Peyer's patch (tissue), 4 donors: ENCODE results near the gene ASCC1.

Experiments
- CTCF ChIP-seq, 6 experiments: fragments of 450-650 bp in 4 of 6; fragments of 200-600 bp in 2 of 6; sonication (generic) in 1 of 6; IDR thresholded peaks; one replicate each; pipeline ENCODE4 v1.5.1; 2017 to 2019; ENCODE audit warnings: antibody characterized with exemption in 6 of 6, mild to moderate bottlenecking in 3 of 6, moderate library complexity in 1 of 6
- POLR2A ChIP-seq, 2 donors: fragments of 450-650 bp; IDR thresholded peaks; one replicate each; pipeline ENCODE4 v1.5.1; 2017; ENCODE audit warnings: antibody characterized with exemption in 2 of 2, mild to moderate bottlenecking in 2 of 2, moderate library complexity in 2 of 2

GRCh38 chr10:72126872-72127232 lies 89.2 kb downstream of the ASCC1 start:
- TF ChIP-seq CTCF (IDR thresholded peaks at IDR 0.05): no peak
- no peak for TF ChIP-seq POLR2A (IDR thresholded peaks at IDR 0.05)
